GM19397 (cell line): Measurements from ENCODE around the gene IRF9.
A peak's percentile ranks its signal among the peaks of the same experiment; 100 is the strongest.

Source experiments
- ATAC-seq: cut with Tn5 transposase; IDR thresholded peaks from one replicate; pipeline ENCODE4 v1.9.1; 2021; ENCODE audit warnings: mild to moderate bottlenecking, moderate library complexity; ENCODE audit not compliant: unreplicated experiment

Gene IRF9

GRCh38 chr14:24213866-24214662 lies 53.0 kb downstream of the IRF9 start:
- ATAC-seq = no peak

GRCh38 chr14:24215495-24216344 lies 54.7 kb downstream of the IRF9 start, which contains the start of gene MDP1:
TSS of gene MDP1 (minus strand) at chr14:24216066. CDS start at chr14:24215955, 111 bp downstream.
- peak; percentile 69 for ATAC-seq
